Pulmonary artery endothelial cell (primary cell): ENCODE data around the gene GIPC2. TPM values are rescaled to one million over a fixed set of nuclear protein-coding genes. Genes with fewer than 3 reads are reported as not detected.
"Not testable (repeated sequence)": the region's sequence is repeated elsewhere in the genome, so short reads cannot be mapped to it uniquely, and the experiment has no call there.

ENCODE experiments used
- DNase-seq: peaks from one replicate; pipeline ENCODE4 v3.0.0-alpha.2; 2011; ENCODE audit warnings: low read depth, low spot score
- total RNA-seq: library from RNA; depleted of rRNA; stranded (reverse); fragments of >200 nt; gene quantifications from 2 replicates; pipeline ENCODE4 v1.2.3, GENCODE V29; 2014

The GIPC2 gene, protein sequence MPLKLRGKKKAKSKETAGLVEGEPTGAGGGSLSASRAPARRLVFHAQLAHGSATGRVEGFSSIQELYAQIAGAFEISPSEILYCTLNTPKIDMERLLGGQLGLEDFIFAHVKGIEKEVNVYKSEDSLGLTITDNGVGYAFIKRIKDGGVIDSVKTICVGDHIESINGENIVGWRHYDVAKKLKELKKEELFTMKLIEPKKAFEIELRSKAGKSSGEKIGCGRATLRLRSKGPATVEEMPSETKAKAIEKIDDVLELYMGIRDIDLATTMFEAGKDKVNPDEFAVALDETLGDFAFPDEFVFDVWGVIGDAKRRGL
- 14.6 and 26.1 TPM in 2 replicates for total RNA-seq

DNA sequence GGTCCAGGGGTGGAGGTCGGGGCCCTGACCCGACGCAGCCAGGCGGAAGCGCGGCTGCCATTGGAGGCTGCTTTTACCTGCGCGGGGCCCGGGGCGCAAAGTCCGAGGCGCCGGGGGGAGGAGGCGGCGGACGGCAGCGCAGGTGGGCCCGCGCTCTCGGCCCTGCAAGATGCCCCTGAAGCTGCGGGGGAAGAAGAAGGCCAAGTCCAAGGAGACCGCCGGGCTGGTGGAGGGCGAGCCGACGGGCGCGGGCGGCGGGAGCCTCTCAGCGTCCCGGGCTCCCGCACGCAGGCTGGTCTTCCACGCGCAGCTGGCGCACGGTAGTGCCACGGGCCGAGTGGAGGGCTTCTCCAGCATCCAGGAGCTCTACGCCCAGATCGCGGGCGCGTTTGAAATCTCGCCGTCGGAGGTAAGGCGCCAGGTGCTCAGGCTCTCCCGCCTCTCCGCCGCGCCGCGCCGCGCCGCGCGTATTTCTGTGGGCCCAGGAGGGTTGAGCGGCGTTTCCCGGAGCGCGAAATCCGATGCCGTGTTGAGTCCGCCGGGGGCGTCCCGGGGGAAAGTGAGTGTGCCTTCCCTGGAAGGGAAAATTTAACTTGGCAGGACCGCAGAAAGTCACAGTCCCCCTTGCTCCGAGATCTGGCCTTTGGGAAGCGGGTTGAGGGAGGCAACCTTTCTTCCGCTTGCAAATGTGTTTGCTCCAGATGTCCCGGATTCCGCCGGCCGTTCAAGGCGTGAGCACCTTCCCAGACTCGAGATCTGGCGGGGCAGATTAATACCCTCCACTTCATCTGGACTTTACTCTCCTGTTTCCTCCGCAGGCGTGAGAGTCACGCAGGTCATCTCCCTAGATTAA, at the start of gene GIPC2:
Gene GIPC2, plus strand, starts transcription at position 41 of the 853 bp plus-strand sequence. Its CDS starts 129 bp downstream, at position 170.
- DNase-seq = no peak

DNA sequence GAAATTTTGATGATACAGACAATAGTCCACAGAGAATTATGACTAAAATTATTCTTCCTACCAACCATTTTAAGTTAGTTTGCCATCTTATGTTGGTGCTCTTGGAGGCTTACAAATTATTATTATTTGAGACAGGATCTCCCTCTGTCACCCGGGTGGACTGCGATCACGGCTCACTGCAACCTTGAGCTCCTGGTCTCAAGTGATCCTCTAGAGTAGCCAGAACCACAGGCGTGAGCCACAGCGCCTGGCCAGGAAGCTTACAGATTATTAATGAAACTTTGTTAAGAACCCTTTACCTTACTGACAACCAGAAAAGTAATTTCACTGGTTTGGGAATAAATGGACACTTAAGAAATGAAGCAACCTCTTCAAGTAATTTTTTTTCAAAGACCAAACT, 49.0 kb upstream of the GIPC2 start:
- no peak for DNase-seq

DNA sequence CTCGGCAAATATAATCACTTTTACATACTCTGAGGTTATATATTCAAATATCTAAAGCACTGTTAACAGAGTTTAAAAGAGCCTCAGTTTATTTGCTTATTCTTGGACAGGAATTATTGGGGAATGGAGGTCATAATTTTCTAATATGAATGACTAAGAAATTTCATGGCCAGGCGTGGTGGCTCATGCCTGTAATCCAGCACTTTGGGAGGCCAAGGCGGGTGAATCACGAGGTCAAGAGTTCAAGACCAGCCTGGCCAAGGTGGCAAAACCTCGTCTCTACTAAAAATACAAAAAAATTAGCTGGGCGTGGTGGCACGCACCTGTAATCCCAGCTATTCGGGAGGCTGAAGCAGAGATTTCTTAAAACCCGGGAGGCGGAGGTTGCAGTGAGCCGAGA, 45.2 kb upstream of the GIPC2 start:
- not testable (repeated sequence) for DNase-seq

DNA sequence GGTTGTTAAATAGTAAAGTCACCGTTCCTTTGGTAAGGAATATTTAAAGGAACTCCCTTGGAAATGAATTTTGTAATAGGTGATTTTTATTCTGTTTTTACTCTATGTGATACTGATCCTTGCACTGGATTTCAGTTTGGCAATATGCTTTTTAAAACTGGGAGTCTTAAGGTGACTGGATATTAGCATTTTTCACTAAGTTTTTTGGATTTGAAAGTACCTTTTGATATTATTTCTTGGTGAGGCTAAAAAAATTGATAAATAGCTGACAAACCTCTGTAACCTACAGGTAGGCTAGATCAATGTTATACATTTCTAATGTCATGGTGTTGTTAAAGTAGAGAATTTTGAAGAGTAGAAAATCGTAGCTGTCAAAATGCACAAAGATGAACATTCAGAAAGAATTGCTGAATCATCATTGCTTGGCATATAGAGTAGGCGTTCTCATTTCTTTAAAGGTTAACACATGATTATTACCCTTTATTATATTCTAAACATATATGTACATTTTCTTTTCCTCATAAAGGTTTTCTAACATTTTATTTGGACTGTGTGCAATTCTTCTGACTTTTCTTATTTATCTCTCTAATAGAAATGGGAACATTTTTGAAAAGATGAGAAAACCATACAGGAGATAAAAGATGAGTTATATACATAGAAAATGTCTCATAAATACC, 42.6 kb upstream of the GIPC2 start:
- DNase-seq = no peak

DNA sequence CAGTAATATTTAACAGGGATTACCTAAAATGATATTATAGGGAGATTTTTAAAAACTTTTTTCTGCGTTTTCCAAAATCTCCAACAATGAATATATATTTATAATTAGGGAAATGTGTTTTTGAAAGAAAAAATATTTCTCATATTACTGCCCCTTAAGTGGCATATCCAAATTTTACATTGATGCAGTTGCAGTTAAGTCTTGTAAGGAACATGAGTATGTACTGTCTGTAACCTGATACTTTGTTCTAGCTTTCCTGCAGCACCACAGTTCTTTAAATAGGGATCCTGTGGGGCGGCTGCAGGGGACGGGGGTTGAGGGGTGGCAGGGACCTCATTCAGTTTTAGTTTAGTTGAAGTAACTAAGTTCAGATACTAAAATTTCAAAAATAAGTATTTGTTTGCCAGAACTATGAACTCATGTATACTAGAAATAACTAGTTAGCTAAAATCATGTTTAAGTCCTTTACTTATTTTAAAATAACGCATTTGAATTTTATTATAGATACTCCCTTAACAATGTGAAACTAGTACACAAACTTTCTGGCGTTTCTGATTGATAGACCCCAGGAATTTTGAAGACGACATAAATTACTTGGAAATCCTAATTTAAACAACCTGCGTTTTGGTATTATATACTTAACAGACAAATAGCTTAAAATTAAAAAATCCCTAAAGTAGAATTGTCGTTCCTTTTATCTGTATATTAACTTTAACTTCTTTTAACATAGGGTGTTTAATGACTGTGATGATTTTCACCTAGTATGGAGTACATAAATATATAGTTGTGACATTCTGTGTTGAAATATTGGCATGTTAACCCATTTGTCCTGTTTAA, 41.7 kb upstream of the GIPC2 start:
- DNase-seq = no peak

DNA sequence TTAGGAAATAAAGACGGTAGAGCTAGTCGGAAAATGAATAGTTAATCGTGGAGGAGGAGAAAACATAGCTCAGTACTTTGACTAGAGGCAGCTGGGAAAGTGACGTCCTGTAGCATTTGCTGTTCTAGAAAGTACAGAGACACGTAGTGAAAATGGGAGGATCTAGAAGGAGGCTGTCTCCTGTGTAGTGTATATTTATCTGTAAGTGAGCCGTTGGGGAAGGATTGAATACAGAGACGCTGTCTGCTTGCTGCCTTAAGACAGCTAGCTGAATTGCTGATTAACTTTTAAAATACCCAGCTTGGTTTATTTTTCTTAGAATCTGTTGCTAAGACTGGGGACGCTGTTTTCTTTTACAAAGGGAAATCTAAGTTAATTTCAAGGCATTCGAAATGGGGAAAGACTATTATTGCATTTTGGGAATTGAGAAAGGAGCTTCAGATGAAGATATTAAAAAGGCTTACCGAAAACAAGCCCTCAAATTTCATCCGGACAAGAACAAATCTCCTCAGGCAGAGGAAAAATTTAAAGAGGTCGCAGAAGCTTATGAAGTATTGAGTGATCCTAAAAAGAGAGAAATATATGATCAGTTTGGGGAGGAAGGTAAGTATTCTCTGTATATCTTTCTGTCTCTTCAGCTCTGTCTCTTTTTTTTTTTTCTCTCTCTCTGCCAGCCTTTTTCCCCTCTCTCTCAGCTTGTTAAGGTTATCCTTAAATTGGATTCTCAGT, 40.9 kb upstream of the GIPC2 start, which contains the start of gene DNAJB4:
Gene DNAJB4, plus strand, starts transcription at position 221 of the 729 bp plus-strand sequence. Its CDS starts 172 bp downstream, at position 393.
- DNase-seq = peak; percentile 96

DNA sequence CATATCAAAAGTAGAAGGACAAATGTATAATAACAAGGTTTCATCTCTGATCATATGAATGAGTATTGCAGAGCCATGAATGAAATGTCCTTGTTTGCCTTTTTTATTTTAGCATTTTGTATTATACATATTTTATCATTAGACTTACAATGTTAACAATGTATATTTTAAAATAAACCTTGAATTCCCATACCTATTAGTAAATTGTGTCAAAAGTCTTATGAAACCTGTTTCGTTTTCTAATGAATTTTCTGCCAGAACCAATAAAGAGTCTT, 40.4 kb upstream of the GIPC2 start:
- DNase-seq = no peak

DNA sequence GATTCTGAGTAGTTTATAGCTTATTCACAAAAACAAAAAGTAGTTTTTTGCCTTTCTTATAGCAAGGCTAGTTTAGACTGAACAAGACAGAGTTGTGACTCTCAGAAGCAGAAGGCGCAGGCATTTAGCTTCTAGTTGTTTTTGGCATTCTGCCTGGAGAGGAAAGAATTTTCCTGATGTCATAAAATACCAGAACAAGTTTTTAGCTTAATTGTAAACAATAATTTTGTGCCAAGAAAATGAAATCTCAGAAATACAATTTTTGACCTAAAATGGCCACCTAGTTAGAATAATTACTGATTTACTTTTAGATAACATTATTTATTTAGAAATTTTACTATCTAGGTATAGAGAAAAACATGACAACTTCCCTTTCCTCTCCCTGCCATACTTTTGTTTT, 40.0 kb upstream of the GIPC2 start:
- peak; percentile 76 for DNase-seq

DNA sequence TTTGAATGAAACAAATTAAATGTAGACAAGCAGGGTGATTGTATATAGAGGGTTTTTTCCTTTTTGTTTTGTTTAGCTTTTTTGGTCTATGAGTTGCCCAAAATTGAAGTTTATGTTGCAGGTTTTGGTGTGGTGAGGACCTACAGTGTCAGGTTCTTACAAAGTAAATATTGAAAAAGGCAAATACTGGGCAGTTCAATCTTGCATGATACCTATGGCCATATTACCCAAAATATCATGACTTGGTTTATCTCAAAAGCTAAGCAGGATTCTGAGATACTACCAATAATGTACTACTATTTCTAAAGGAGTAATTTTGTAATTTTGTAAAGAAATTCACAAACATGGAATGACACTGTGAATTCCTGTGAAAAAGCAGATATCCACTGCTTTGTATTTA, 39.2 kb upstream of the GIPC2 start:
- DNase-seq = no peak

DNA sequence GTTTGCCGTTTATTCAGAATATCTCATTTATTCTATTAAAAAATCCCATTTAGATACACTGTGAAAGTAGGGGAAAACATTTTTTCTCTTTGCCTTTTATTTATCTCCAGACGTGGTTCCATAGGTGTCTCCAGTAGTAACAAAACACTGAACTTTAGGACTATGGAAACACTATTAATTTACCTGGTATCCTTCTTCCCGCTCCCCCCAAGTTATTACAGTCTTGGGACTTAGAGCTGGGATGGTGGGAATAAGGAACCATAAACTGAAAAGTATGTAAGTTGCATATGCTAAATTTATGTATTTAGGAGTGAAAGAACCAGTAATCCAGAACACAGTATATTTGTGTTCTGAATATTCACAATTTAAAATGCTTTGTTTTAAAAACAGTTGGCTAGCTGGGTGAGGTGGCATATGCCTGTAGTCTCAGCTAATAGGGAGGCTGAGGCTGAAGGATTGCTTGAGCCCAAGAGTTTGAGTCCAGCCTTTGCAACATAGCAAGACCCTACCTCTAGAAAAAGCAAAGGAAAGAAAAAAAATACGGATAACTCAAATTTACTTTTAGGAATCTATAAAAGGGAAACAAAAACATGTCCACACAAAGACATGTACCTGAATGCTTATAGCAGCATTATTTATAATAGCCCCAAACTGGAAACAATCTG, 38.0 kb upstream of the GIPC2 start:
- no peak for DNase-seq

DNA sequence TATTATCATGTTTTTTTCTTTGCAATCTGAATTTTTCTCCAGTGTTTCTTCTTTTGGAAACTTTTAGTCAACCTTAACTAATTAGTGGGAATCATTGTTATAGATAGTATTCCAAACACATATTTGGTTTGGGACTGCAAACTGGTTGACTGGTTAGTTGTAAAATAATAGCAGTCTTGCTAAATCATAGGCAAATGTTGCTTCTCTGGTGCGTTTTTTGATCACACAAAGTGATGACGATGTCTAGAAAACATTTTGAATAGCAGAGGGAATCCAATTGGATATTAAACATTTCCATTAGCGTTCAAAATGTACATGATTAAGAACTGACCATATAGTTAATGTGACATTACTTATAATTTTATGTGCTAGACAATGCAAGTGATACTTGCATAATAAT, 36.5 kb upstream of the GIPC2 start:
- no peak for DNase-seq

DNA sequence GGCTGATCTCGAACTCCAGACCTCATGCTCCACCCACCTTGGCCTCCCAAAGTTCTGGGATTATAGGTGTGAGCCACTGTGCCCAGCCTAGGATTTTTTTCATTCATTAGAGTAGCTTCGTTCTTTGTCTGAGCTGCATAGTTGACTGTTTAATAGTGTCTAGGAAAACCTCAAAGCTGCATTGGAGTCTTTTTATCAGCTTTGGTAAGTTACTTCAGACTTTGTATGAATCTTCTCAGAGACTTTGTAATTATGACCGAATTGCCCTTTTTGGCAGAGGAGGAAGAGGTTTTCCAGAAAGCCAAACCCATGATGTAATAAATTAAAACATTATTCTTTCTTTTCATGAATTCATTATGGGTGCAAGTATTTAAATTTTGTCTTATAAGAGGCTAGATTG, 35.9 kb upstream of the GIPC2 start:
- DNase-seq = no peak

DNA sequence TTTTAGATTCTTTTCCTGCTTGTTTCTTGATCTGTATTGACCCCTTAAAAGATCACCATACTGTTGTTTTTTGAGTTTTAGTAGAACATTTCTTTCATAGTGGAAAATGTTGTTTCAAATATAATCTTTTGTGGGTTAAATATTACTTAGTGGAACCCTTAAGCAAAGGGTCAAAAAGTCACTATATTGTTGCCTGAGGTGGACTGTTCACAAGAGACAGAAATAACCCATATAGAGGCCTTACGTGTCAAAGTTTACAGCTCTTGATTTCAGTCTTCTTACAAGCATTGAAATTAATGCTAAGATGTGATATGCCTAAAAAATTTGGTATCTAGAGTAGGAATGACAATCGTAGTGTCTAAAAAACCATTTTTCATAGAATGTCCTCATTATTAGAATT, 34.7 kb upstream of the GIPC2 start:
- DNase-seq = no peak

DNA sequence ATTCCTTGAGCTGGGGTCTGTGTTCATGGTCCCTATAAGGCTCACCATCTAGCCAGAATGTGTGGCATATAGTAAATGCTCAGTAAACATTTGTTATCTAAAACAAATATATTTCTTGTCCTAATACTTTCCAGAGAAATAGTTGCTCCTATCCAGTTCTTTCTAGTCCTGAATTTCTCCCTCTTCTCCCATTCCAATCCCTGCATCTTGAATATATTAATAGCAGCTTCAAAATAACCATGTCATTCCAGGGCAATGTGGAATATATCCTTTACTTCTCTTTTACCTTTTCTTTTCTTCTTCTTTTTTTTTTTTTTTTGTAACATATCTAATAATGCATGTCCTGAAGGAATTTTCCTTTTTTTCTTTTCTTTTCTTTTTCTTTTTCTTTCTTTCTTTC, 30.6 kb upstream of the GIPC2 start:
- no peak for DNase-seq

DNA sequence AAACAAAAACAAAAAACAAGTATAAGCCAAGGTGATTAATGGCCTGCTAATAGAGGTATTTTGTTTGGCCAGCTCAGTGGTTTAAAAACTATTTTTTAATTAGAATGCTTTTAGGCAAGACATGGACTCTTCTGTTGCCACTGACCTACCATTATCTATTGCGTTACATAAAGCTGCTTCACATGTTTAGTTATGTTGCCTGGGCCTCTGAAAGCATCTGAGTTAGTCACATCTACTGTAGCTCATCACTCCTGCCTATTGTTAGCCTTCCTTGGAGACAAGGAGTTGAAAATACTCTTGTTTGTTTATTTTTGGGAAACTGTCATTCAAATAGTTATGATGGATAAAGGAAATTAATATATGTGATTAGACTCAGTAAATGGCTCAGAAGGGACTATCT, 26.7 kb upstream of the GIPC2 start:
- DNase-seq = no peak

DNA sequence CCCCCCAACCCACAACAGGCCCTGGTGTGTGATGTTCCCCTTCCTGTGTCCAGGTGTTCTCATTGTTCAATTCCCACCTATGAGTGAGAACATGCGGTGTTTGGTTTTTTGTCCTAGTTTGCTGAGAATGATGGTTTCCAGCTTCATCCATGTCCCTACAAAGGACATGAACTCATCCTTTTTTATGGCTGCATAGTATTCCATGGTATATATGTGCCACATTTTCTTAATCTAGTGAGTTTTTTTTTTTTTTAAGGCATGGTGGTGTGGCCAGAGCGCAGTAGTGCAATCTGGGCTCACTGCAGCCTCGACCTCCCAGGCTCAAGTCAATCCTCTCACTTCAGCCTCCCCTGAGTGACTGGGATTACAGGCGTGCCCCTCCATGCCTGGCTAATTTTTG, 24.6 kb upstream of the GIPC2 start:
- DNase-seq = not testable (repeated sequence)

DNA sequence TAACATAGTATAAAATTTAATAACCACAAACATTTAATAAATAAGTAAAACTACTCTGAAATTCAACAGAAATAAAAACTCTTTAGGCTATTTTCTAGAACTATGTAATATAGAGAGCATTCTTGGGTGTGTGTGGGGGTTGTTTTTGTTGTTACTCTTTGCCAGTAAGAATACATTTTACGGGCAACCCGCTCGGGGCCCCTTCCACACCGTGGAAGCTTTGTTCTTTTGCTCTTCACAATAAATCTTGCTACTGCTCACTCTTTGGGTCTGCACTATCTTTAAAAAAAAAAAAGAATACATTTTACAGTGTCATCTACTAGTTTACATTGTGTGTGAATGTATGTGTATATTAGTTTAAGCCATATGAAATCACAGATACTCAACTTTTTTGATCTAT, 16.0 kb upstream of the GIPC2 start:
- DNase-seq = no peak

DNA sequence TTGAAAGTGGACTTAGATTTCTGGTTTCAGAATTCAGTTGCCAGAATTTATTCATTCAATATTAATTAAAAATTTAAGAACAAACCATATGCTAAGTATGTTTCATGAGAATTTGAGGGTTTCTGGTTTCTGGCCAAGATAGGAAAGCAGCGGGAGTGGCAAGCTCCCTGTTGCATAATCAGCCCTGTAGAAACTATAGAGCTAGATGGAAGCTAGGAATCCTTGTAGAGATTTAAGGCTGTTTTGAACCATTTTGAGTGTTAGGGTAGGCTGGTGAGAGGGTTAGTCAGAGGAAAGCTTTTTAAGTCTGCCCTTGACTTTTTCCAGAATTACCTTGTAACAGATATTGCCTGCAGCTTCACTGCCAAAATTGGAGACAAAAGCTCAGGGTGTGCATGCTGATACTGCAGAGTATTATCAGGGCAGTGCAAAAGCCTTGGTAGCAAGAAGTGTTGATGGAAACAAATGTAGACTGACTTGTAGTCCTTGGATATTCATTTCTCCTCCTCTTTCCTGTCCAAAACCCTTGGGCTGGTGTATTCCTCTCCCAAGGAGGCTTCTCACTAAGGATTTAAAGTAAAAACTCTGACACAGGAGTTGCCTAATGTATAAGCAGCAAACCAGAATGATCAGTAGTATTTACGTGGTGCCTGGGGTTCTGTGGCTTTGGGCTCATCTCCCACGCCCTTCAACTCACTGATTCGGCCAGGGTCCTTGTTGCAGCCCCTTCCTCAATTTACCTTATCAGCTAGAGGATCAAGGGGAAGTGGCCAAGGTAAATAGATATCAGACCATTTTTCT, 12.6 kb upstream of the GIPC2 start:
- no peak for DNase-seq

DNA sequence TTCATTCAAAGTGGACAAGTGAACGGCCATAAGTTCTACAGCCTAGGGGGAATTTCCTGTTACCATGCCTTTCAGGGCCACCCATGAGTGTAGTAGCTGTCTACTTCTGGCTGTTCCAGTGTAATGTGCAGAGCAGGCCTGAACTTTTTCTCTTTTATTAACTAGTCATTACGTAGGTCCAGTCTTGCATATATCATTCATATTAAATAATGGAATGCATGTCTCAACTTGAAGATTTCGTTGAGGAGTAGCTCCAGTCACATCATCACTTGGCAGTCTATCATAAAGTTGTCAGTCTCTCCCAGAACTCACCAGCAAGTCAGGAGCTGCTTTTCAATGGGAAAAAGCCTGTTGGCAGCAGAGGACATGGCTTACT, 12.0 kb upstream of the GIPC2 start:
- no peak for DNase-seq
